PC-9 (cell line): ENCODE measurements around the gene CDK9.

Experiments
- EZH2 ChIP-seq: fragments of 200-600 bp; sonication (generic); IDR thresholded peaks from 2 replicates; pipeline ENCODE4 v1.8.0; 2017; ENCODE audit warnings: antibody characterized with exemption, low read depth
- TF ChIP-seq, protein P1 (sequence below): fragments of 200-600 bp; sonication (generic); conservative IDR thresholded peaks from 2 replicates; pipeline ENCODE4 v1.6.1; 2017; ENCODE audit warnings: mixed run types, antibody characterized with exemption, mild to moderate bottlenecking, moderate library complexity

DNA sequence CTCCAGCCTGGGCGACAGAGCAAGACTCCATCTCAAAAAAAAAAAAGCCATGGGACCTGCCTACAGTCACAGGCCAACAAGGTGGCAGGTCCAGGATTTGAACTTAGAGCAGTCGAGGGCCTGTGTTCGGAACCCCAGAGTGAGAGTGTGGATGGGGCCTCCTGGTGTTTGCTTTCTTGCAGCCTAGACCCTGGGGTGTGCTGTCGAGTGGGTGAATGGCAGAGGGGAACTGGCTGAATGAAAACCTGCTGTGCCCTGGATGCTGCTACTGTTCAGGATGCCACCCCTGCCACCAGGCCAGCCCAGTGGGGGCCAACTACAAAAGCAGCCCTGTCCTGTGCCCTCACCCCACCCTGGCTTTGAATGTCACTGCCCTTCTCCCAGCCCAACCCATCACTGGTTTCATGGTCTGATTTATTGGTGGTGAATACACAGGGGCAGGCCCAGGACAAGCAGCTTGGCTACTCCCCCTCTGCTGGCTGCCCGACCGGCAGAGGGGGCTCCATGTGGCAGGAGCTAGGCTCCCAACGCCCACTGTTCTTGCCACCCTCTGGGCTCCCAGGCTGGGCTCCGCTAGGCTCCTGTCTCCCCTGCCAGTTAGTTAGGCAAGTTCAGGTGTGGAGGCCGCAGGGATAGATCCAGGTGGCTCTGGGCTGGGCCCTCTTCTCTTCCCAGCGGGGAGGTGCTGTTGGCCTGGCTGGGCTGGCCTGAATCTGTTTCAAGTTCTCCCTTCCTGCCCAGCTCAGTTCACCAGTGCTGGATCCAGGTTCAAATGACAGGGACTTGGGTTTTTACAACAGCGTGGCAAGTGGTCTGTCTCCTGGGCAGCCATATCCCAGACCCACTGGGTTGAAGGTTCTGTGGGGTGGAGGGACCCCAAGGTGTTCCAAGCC is 29.0 kb downstream of the CDK9 start:
- TF ChIP-seq, protein P1, sequence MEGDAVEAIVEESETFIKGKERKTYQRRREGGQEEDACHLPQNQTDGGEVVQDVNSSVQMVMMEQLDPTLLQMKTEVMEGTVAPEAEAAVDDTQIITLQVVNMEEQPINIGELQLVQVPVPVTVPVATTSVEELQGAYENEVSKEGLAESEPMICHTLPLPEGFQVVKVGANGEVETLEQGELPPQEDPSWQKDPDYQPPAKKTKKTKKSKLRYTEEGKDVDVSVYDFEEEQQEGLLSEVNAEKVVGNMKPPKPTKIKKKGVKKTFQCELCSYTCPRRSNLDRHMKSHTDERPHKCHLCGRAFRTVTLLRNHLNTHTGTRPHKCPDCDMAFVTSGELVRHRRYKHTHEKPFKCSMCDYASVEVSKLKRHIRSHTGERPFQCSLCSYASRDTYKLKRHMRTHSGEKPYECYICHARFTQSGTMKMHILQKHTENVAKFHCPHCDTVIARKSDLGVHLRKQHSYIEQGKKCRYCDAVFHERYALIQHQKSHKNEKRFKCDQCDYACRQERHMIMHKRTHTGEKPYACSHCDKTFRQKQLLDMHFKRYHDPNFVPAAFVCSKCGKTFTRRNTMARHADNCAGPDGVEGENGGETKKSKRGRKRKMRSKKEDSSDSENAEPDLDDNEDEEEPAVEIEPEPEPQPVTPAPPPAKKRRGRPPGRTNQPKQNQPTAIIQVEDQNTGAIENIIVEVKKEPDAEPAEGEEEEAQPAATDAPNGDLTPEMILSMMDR = no peak
- no peak for TF ChIP-seq EZH2
